H1 (cell line): ENCODE data around the gene ATP6V1B1. TPM values are rescaled to one million over a fixed set of nuclear protein-coding genes. Genes with fewer than 3 reads are reported as not detected.

Experiments
- CTCF ChIA-PET: fragments of 300-600 bp; sonication (Branson Sonifier 250); formaldehyde crosslinking; loops from one replicate; lab custom pipeline; 2021; ENCODE audit not compliant: partially characterized antibody; lab: Charles Lee
- POLR2A ChIA-PET: fragments of 300-600 bp; sonication (Branson Sonifier 250); formaldehyde crosslinking; loops from one replicate; lab custom pipeline; 2021; ENCODE audit warnings: inconsistent platforms; ENCODE audit not compliant: partially characterized antibody; lab: Charles Lee
- DNase-seq, 2 experiments: peaks; one replicate each; pipeline versions ENCODE4 v3.0.0 to v3.0.0-alpha.2; 2010 to 2022; ENCODE audit warnings: low spot score in 2 of 2, low read depth in 1 of 2, mixed read lengths in 1 of 2
- FAIRE-seq: peaks from 2 replicates; lab custom pipeline; 2011; peaks lifted over from hg19 to GRCh38; lab: Jason Lieb, UNC
- H2AFZ ChIP-seq: 2 replicates; pipeline ENCODE4 v1.8.1; 2012; ENCODE audit warnings: low read length, inconsistent platforms
- H2AK5ac ChIP-seq: 2 replicates; pipeline ENCODE4 v1.6.1; 2013; ENCODE audit warnings: low read depth, low read length
- H2BK120ac ChIP-seq: replicated peaks from 2 replicates; pipeline ENCODE3; 2013; ENCODE audit warnings: low read depth, low read length, inconsistent platforms
- H2BK12ac ChIP-seq: 2 replicates; pipeline ENCODE4 v1.6.1; 2013; ENCODE audit warnings: low read depth, low read length
- H2BK15ac ChIP-seq: 2 replicates; pipeline ENCODE4 v1.6.1; 2013; ENCODE audit warnings: low read length
- H2BK20ac ChIP-seq: 2 replicates; pipeline ENCODE4 v1.6.1; 2013; ENCODE audit warnings: low read length
- H2BK5ac ChIP-seq: 2 replicates; pipeline ENCODE4 v1.6.1; 2013; ENCODE audit warnings: low read depth, low read length
- H3K14ac ChIP-seq: 2 replicates; pipeline ENCODE4 v1.6.1; 2013; ENCODE audit warnings: inconsistent platforms; ENCODE audit not compliant: insufficient read length
- H3K18ac ChIP-seq: 2 replicates; pipeline ENCODE4 v1.6.1; 2013; ENCODE audit warnings: low read length; ENCODE audit errors: extremely low read depth
- H3K23ac ChIP-seq: 2 replicates; pipeline ENCODE4 v1.6.1; 2013; ENCODE audit warnings: inconsistent platforms; ENCODE audit not compliant: insufficient read length
- H3K23me2 ChIP-seq: 2 replicates; pipeline ENCODE4 v1.6.1; 2013; ENCODE audit warnings: low read depth, low read length
- H3K27ac ChIP-seq: 2 replicates; pipeline ENCODE4 v1.6.1; 2011; ENCODE audit warnings: low read depth, low read length, inconsistent platforms
- H3K27me3 ChIP-seq, 4 experiments: replicated peaks in 1 of 4; 1 replicate in 1 of 4; 2 replicates in 3 of 4; pipeline versions ENCODE4 v1.6.1 to v1.8.1; 2011 to 2013; ENCODE audit warnings: low read length in 3 of 4, mild to moderate bottlenecking in 3 of 4, inconsistent platforms in 2 of 4, mixed read lengths in 2 of 4, moderate library complexity in 1 of 4; ENCODE audit not compliant: control insufficient read depth in 3 of 4, insufficient read depth in 3 of 4; ENCODE audit errors: extremely low read depth in 1 of 4
- H3K36me3 ChIP-seq, 4 experiments: 2 replicates each; pipeline versions ENCODE4 v1.6.1 to v1.8.1; 2011 to 2013; ENCODE audit warnings: mild to moderate bottlenecking in 4 of 4, low read length in 3 of 4, moderate library complexity in 2 of 4, control low read depth in 1 of 4, inconsistent platforms in 1 of 4; ENCODE audit not compliant: insufficient read depth in 4 of 4, control insufficient read depth in 2 of 4
- H3K4ac ChIP-seq: replicated peaks from 2 replicates; pipeline ENCODE3; 2013; ENCODE audit warnings: low read length, low read depth, mixed read lengths, inconsistent platforms; ENCODE audit not compliant: insufficient read length
- H3K4me1 ChIP-seq, 4 experiments: replicated peaks in 1 of 4; 1 replicate in 1 of 4; 2 replicates in 3 of 4; pipeline versions ENCODE4 v1.6.1 to v1.8.1; 2011 to 2013; ENCODE audit warnings: low read length in 3 of 4, inconsistent platforms in 2 of 4, mixed read lengths in 1 of 4; ENCODE audit not compliant: insufficient read depth in 4 of 4, control insufficient read depth in 3 of 4
- H3K4me2 ChIP-seq, 2 experiments: 2 replicates each; pipeline versions ENCODE4 v1.6.1 to v1.8.1; 2011 to 2013; ENCODE audit warnings: low read depth in 2 of 2, low read length in 2 of 2, control low read depth in 1 of 2, inconsistent platforms in 1 of 2, mild to moderate bottlenecking in 1 of 2; ENCODE audit not compliant: insufficient read depth in 1 of 2
- H3K4me3 ChIP-seq, 4 experiments: fragments of 200-600, 300-600 bp in 1 of 4; sonication (generic), shearing (Covaris generic), sonication (Bioruptor Twin) in 1 of 4; 2 replicates each; pipeline versions ENCODE4 v1.5.1 to v1.8.1; 2011 to 2016; ENCODE audit warnings: low read length in 4 of 4, low read depth in 3 of 4, control low read depth in 2 of 4, inconsistent platforms in 2 of 4, mild to moderate bottlenecking in 2 of 4, mixed read lengths in 1 of 4, moderate library complexity in 1 of 4; ENCODE audit not compliant: insufficient read depth in 2 of 4; ENCODE audit errors: extremely low read depth in 1 of 4
- H3K56ac ChIP-seq: replicated peaks from 2 replicates; pipeline ENCODE3; 2013; ENCODE audit warnings: low read depth, mild to moderate bottlenecking, mixed read lengths, low read length, inconsistent platforms; ENCODE audit not compliant: insufficient read length
- H3K79me1 ChIP-seq: 2 replicates; pipeline ENCODE4 v1.6.1; 2013; ENCODE audit warnings: low read depth, low read length, control low read depth
- H3K79me2 ChIP-seq, 2 experiments: 2 replicates each; pipeline versions ENCODE4 v1.6.1 to v1.8.1; 2012 to 2013; ENCODE audit warnings: low read length in 2 of 2, mild to moderate bottlenecking in 2 of 2, inconsistent platforms in 1 of 2; ENCODE audit not compliant: insufficient read depth in 2 of 2, control insufficient read depth in 1 of 2
- H3K9ac ChIP-seq, 4 experiments: replicated peaks in 1 of 4; 1 replicate in 1 of 4; 2 replicates in 3 of 4; pipeline versions ENCODE4 v1.6.1 to v1.8.1; 2011 to 2013; ENCODE audit warnings: low read depth in 3 of 4, low read length in 3 of 4, control low read depth in 2 of 4, mild to moderate bottlenecking in 2 of 4, moderate library complexity in 2 of 4, inconsistent platforms in 1 of 4; ENCODE audit errors: extremely low read depth in 1 of 4
- H3K9me3 ChIP-seq, 2 experiments: 2 replicates each; pipeline versions ENCODE4 v1.6.1 to v1.8.1; 2012 to 2013; ENCODE audit warnings: mild to moderate bottlenecking in 2 of 2, moderate library complexity in 2 of 2, control low read depth in 1 of 2, inconsistent platforms in 1 of 2, low read depth in 1 of 2, low read length in 1 of 2, mixed read lengths in 1 of 2; ENCODE audit not compliant: insufficient read depth in 2 of 2
- H4K20me1 ChIP-seq, 2 experiments: replicated peaks in 1 of 2; 2 replicates each; pipeline versions ENCODE3 to v1.8.1; 2011 to 2013; ENCODE audit warnings: inconsistent platforms in 2 of 2, low read length in 2 of 2, mild to moderate bottlenecking in 1 of 2; ENCODE audit not compliant: insufficient read depth in 2 of 2, control insufficient read depth in 1 of 2
- H4K5ac ChIP-seq: 2 replicates; pipeline ENCODE4 v1.6.1; 2013; ENCODE audit warnings: low read length, low read depth, mixed read lengths, inconsistent platforms; ENCODE audit not compliant: insufficient read length
- H4K8ac ChIP-seq: 2 replicates; pipeline ENCODE4 v1.8.0; 2013; ENCODE audit warnings: mild to moderate bottlenecking, moderate library complexity, low read length, inconsistent platforms; ENCODE audit not compliant: insufficient read depth; ENCODE audit errors: extremely low read depth
- H4K91ac ChIP-seq: replicated peaks from 2 replicates; pipeline ENCODE3; 2013; ENCODE audit warnings: low read length, mixed read lengths, inconsistent platforms; ENCODE audit not compliant: insufficient read length
- ASH2L ChIP-seq: fragments of 200-600, 300-600 bp; sonication (generic); IDR thresholded peaks from one replicate; pipeline ENCODE4 v1.7.1; 2017; ENCODE audit warnings: low read length
- CEBPB ChIP-seq: IDR thresholded peaks from 2 replicates; pipeline ENCODE4 v1.6.1; 2012; ENCODE audit warnings: low read depth, low read length
- CHD1 ChIP-seq: IDR thresholded peaks from 2 replicates; pipeline ENCODE4 v1.6.1; 2012; ENCODE audit warnings: low read depth, low read length, improper control_type of control experiment
- CTCF ChIP-seq, 3 experiments: IDR thresholded peaks; 1 replicate in 2 of 3; 2 replicates in 1 of 3; pipeline versions ENCODE4 v1.5.1 to v1.6.1; 2011; ENCODE audit warnings: low read length in 3 of 3, mild to moderate bottlenecking in 3 of 3, inconsistent platforms in 2 of 3, low read depth in 1 of 3, moderate library complexity in 1 of 3; ENCODE audit not compliant: insufficient read depth in 1 of 3; ENCODE audit errors: control extremely low read depth in 1 of 3
- EGR1 ChIP-seq: IDR thresholded peaks from 2 replicates; pipeline ENCODE4 v1.6.1; 2011; ENCODE audit warnings: low read depth, low read length, borderline replicate concordance
- FOSL1 ChIP-seq: IDR thresholded peaks from 2 replicates; pipeline ENCODE4 v1.6.1; 2011; ENCODE audit warnings: mild to moderate bottlenecking, low read depth, low read length, moderate library complexity; ENCODE audit not compliant: insufficient read depth
- JUND ChIP-seq: IDR thresholded peaks from 2 replicates; pipeline ENCODE4 v1.6.1; 2011; ENCODE audit warnings: mild to moderate bottlenecking, improper control_type of control experiment, low read length
- MAFK ChIP-seq: IDR thresholded peaks from 2 replicates; pipeline ENCODE4 v1.6.1; 2012; ENCODE audit warnings: low read depth, mild to moderate bottlenecking, improper control_type of control experiment, low read length
- POLR2A ChIP-seq, 2 experiments: IDR thresholded peaks; 1 replicate in 1 of 2; 2 replicates in 1 of 2; pipeline ENCODE4 v1.6.1; 2011; ENCODE audit warnings: low read depth in 2 of 2, low read length in 2 of 2, mild to moderate bottlenecking in 2 of 2; ENCODE audit errors: control extremely low read depth in 1 of 2
- SIRT6 ChIP-seq: IDR thresholded peaks from one replicate; pipeline ENCODE4 v1.7.1; 2012; ENCODE audit warnings: low read length, inconsistent platforms
- SIX5 ChIP-seq: IDR thresholded peaks from 2 replicates; pipeline ENCODE4 v1.6.1; 2011; ENCODE audit warnings: mild to moderate bottlenecking, low read depth, low read length
- SP4 ChIP-seq: IDR thresholded peaks from 2 replicates; pipeline ENCODE4 v1.6.1; 2012; ENCODE audit warnings: low read length, inconsistent platforms
- WGBS, 2 experiments: shearing (Covaris generic) in 1 of 2; methylation state at CpG; one replicate each; pipeline versions ENCODE4 v1.1.6 to v1.1.7; 2013 to 2015; ENCODE audit warnings: low lambda C conversion rate in 2 of 2, mixed read lengths in 2 of 2, inconsistent platforms in 1 of 2, low coverage in 1 of 2, missing lambda C conversion rate in 1 of 2; ENCODE audit not compliant: insufficient replicate concordance in 2 of 2, insufficient coverage in 1 of 2, insufficient read length in 1 of 2; ENCODE audit errors: extremely low coverage in 1 of 2, missing lambda C conversion rate in 1 of 2; 5-methylcytosine and 5-hydroxymethylcytosine counted together
- polyA plus RNA-seq, 7 experiments: library from polyadenylated mRNA; depleted of rRNA in 3 of 7; stranded (reverse) in 5 of 7; unstranded in 2 of 7; fragments of >200 nt in 5 of 7; fragments of 200-250 nt in 2 of 7; gene quantifications; 1 replicate in 5 of 7; 2 replicates in 1 of 7; 4 replicates in 1 of 7; pipeline versions ENCODE4 v1.2.1 to v1.2.3, GENCODE V29; 2011 to 2013; ENCODE audit warnings: missing spikeins in 2 of 7, mixed read lengths in 2 of 7
- total RNA-seq: library from RNA; stranded (reverse); fragmentation: NEBNext Ultra II Directional; extraction: Animal tissue kit (Norgen Biotek cat#: 25700); gene quantifications from 2 replicates; pipeline ENCODE4 v1.2.1, GENCODE V29; 2021

The ATP6V1B1 gene
- total and polyA plus RNA-seq, 2 of the 8 experiments (the other 6 are each of a cell fraction or from before 2014, with no cell fraction given), result not detected

- no peak overlapping the region for H2BK120ac ChIP-seq
- H2BK5ac ChIP-seq, result no peak overlapping the region
- no peak overlapping the region for H3K4me3 ChIP-seq
- no peaks in the 10 kb centered on the region for H4K20me1 ChIP-seq
- H3K4ac ChIP-seq, result no peak overlapping the region
- peaks cover 0 to 4% (median 3%) of the 10 kb centered on the region in 4 experiments; a peak in 3 of 7 replicates for H3K27me3 ChIP-seq
- no peak overlapping the region for H2BK20ac ChIP-seq
- H4K91ac ChIP-seq, result no peak overlapping the region
- no peaks in the 10 kb centered on the region for H3K9me3 ChIP-seq
- no peak overlapping the region for H3K9ac ChIP-seq
- H2AFZ ChIP-seq, result no peak overlapping the region
- H3K4me2 ChIP-seq, result no peak overlapping the region
- no peak for TF ChIP-seq CEBPB
- TF ChIP-seq MAFK, result no peak
- no peak for TF ChIP-seq POLR2A (IDR thresholded peaks at IDR 0.05; ENCODE audit: control extremely low read depth in 1 of 2, low read depth in 2 of 2, low read length in 2 of 2)
- no peak for TF ChIP-seq ASH2L
- TF ChIP-seq FOSL1, result no peak
- no peak for TF ChIP-seq EGR1
- TF ChIP-seq CHD1, result no peak
- TF ChIP-seq CTCF (IDR thresholded peaks at IDR 0.05; ENCODE audit: control extremely low read depth in 1 of 3, insufficient read depth in 1 of 3, low read depth in 1 of 3, low read length in 3 of 3), result no peak
- TF ChIP-seq SIX5, result no peak
- TF ChIP-seq SP4, result no peak
- TF ChIP-seq JUND, result no peak
- no peak for TF ChIP-seq SIRT6
- H3K56ac ChIP-seq, result no peak overlapping the region
- H3K36me3 ChIP-seq, result no peaks in the 10 kb centered on the region
- H3K79me2 ChIP-seq, result no peaks in the 10 kb centered on the region
- H4K5ac ChIP-seq, result no peak overlapping the region
- POLR2A ChIA-PET, result no interaction called here
- H2AK5ac ChIP-seq, result no peak overlapping the region
- FAIRE-seq, result no peak
- H2BK12ac ChIP-seq, result no peak overlapping the region
- no peak overlapping the region for H3K27ac ChIP-seq
- CTCF ChIA-PET, result interaction anchor here (3.1 to 7.0 kb wide), 2 partner anchors 84 to 91 kb away, joined by 9 to 54 read pairs; no protein-coding TSS in a partner anchor
- H3K23me2 ChIP-seq, result no peaks in the 10 kb centered on the region
- H3K23ac ChIP-seq, result no peak overlapping the region
- H3K18ac ChIP-seq, result no peak overlapping the region
- no peaks in the 10 kb centered on the region; a peak in 1 of 7 replicates for H3K4me1 ChIP-seq
- DNase-seq, result no peak
- H4K8ac ChIP-seq, result no peak overlapping the region
- H2BK15ac ChIP-seq, result no peak overlapping the region
- no peak overlapping the region for H3K14ac ChIP-seq
- H3K79me1 ChIP-seq, result no peaks in the 10 kb centered on the region
- 77% methylated on average over 2 of the region's 2 CpGs; no CpG with 5 or more reads in 1 of the 2 experiments for WGBS, 2 experiments
Observed at GRCh38 chr2:70956141-70956540, 20.4 kb downstream of the ATP6V1B1 start.
